HepG2 (cell line): ENCODE data around the gene CLMP.

Experiments
- CBX1 ChIP-seq: IDR thresholded peaks from one replicate; pipeline ENCODE4 v1.6.1; 2016; ENCODE audit warnings: antibody characterized with exemption, low read depth
- EP300 ChIP-seq, 3 experiments: sonication (generic) in 1 of 3; formaldehyde crosslinking in 1 of 3; IDR thresholded peaks; 2 replicates each; pipeline versions ENCODE4 v1.5.1 to v1.6.1; 2011 to 2020; ENCODE audit warnings: low read depth in 2 of 3, low read length in 2 of 3, borderline replicate concordance in 1 of 3, improper control_type of control experiment in 1 of 3, mild to moderate bottlenecking in 1 of 3, missing genetic modification reagents in 1 of 3, moderate library complexity in 1 of 3
- TBP ChIP-seq: sonication (generic); formaldehyde crosslinking; IDR thresholded peaks from 2 replicates; pipeline ENCODE4 v1.5.0; 2020; ENCODE audit warnings: missing genetic modification reagents
- TP53 ChIP-seq: sonication (generic); formaldehyde crosslinking; conservative IDR thresholded peaks from 2 replicates; pipeline ENCODE4 v1.4.0; 2020; ENCODE audit warnings: missing genetic modification reagents
- TF ChIP-seq, protein P1 (sequence below): sonication (generic); formaldehyde crosslinking; IDR thresholded peaks from 2 replicates; pipeline ENCODE4 v1.5.0; 2020; ENCODE audit warnings: mild to moderate bottlenecking, missing genetic modification reagents, moderate library complexity
- TF ChIP-seq, protein P2 (sequence below): sonication (generic); formaldehyde crosslinking; IDR thresholded peaks from 2 replicates; pipeline ENCODE4 v1.8.1; 2023; ENCODE audit warnings: missing genetic modification reagents, inconsistent platforms, borderline replicate concordance

DNA sequence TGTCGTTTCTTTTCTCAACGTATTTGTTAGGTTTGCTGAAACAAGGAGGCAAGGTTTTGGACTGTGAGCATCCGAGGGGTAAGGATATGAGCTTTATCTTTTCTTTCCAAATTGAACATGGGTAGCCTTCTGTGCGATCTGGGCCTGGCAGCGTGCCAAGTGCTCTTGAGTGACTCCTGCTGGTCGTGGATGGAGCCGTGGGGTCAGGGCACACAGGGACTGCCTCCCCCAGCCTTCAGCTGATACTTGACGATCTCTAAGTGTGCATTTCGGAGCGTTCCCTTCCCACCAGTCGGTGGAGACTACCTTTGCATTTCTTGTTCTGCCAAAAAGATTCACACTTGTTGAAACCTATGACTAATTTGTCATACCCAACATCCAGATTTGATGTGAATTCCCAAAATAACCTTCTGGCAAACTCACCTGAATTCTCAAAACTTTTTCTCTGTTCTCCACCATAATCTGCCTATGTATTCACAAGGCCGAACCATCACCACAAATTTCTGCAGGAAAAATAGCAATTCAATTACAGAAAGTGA, 40.1 kb upstream of the CLMP start:
- TF ChIP-seq TBP (no peak), EP300 (IDR thresholded peaks at IDR 0.05; ENCODE audit: low read depth in 2 of 2, low read length in 2 of 2) (no peak), EP300 (CRISPR knock-in tag; IDR thresholded peaks at IDR 0.05; ENCODE audit: borderline replicate concordance) (no peak), TP53 (no peak), CBX1 (no peak)
- TF ChIP-seq, protein P1, sequence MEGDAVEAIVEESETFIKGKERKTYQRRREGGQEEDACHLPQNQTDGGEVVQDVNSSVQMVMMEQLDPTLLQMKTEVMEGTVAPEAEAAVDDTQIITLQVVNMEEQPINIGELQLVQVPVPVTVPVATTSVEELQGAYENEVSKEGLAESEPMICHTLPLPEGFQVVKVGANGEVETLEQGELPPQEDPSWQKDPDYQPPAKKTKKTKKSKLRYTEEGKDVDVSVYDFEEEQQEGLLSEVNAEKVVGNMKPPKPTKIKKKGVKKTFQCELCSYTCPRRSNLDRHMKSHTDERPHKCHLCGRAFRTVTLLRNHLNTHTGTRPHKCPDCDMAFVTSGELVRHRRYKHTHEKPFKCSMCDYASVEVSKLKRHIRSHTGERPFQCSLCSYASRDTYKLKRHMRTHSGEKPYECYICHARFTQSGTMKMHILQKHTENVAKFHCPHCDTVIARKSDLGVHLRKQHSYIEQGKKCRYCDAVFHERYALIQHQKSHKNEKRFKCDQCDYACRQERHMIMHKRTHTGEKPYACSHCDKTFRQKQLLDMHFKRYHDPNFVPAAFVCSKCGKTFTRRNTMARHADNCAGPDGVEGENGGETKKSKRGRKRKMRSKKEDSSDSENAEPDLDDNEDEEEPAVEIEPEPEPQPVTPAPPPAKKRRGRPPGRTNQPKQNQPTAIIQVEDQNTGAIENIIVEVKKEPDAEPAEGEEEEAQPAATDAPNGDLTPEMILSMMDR = peak; percentile 41; the same call in 1 of the 2 replicates
- TF ChIP-seq, protein P2, sequence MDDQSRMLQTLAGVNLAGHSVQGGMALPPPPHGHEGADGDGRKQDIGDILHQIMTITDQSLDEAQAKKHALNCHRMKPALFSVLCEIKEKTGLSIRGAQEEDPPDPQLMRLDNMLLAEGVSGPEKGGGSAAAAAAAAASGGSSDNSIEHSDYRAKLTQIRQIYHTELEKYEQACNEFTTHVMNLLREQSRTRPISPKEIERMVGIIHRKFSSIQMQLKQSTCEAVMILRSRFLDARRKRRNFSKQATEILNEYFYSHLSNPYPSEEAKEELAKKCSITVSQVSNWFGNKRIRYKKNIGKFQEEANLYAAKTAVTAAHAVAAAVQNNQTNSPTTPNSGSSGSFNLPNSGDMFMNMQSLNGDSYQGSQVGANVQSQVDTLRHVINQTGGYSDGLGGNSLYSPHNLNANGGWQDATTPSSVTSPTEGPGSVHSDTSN = no peak
